Measurements from ENCODE around the gene CLDN12. TPM values are rescaled to one million over a fixed set of nuclear protein-coding genes. Genes with fewer than 3 reads are reported as not detected.

The CLDN12 gene
- total RNA-seq, 2 experiments from 2014 or later, result 3.9 to 4.3 TPM

- Mint-ChIP-seq H3K9me3 (peaks cover 4% of the 10 kb centered on the region), H3K27ac (no peak overlapping the region), H3K36me3 (ENCODE audit: low read depth) (peaks cover 48% of the 10 kb centered on the region), H3K27me3 (no peaks in the 10 kb centered on the region), H3K4me1 (ENCODE audit: low read depth) (no peaks in the 10 kb centered on the region), H3K4me3 (no peak overlapping the region)
- intact Hi-C loops (cut with micrococcal nuclease), result no loop called here
- POLR2A ChIA-PET, result no interaction called here
- no peak for DNase-seq
- TF ChIP-seq, protein P1, sequence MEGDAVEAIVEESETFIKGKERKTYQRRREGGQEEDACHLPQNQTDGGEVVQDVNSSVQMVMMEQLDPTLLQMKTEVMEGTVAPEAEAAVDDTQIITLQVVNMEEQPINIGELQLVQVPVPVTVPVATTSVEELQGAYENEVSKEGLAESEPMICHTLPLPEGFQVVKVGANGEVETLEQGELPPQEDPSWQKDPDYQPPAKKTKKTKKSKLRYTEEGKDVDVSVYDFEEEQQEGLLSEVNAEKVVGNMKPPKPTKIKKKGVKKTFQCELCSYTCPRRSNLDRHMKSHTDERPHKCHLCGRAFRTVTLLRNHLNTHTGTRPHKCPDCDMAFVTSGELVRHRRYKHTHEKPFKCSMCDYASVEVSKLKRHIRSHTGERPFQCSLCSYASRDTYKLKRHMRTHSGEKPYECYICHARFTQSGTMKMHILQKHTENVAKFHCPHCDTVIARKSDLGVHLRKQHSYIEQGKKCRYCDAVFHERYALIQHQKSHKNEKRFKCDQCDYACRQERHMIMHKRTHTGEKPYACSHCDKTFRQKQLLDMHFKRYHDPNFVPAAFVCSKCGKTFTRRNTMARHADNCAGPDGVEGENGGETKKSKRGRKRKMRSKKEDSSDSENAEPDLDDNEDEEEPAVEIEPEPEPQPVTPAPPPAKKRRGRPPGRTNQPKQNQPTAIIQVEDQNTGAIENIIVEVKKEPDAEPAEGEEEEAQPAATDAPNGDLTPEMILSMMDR (IDR thresholded peaks at IDR 0.05), result no peak
- ATAC-seq, result no peak
- CTCF ChIA-PET, result no interaction called here
Observed at GRCh38 chr7:90387470-90388240, 15.6 kb upstream of the CLDN12 start.

GRCh38 chr7:90390926-90391325 is 12.3 kb upstream of the CLDN12 start:
- intact Hi-C loops (cut with micrococcal nuclease), result no loop called here
- ChIA-PET POLR2A (no interaction called here), CTCF (interaction anchor here (0.8 to 1.1 kb wide), 3 partner anchors 13 to 40 kb away, joined by 3 read pairs; no protein-coding TSS in a partner anchor)
- H3K27me3 Mint-ChIP-seq, result no peaks in the 10 kb centered on the region
- no peak overlapping the region for H3K27ac Mint-ChIP-seq
- H3K4me3 Mint-ChIP-seq, result no peak overlapping the region
- H3K36me3 Mint-ChIP-seq (ENCODE audit: low read depth), result peaks cover 31% of the 10 kb centered on the region
- TF ChIP-seq, protein P1 (IDR thresholded peaks at IDR 0.05), result no peak
- peaks cover 16% of the 10 kb centered on the region for H3K9me3 Mint-ChIP-seq
- no peaks in the 10 kb centered on the region for H3K4me1 Mint-ChIP-seq (ENCODE audit: low read depth)
- no peak for DNase-seq
- no peak for ATAC-seq

- Mint-ChIP-seq H3K27me3 (no peaks in the 10 kb centered on the region), H3K27ac (no peak overlapping the region), H3K4me1 (ENCODE audit: low read depth) (no peaks in the 10 kb centered on the region), H3K4me3 (no peak overlapping the region), H3K9me3 (peaks cover 21% of the 10 kb centered on the region), H3K36me3 (ENCODE audit: low read depth) (peaks cover 26% of the 10 kb centered on the region)
- CTCF ChIA-PET, result interaction anchor here (0.8 kb wide), 1 partner anchor 45 kb away, joined by 3 read pairs; no protein-coding TSS in a partner anchor
- POLR2A ChIA-PET, result no interaction called here
- ATAC-seq (no peak), DNase-seq (no peak)
- intact Hi-C loops (cut with micrococcal nuclease), result no loop called here
- TF ChIP-seq, protein P1 (IDR thresholded peaks at IDR 0.05), result no peak
Observed at GRCh38 chr7:90391488-90391887, 11.8 kb upstream of the CLDN12 start.

- no peaks in the 10 kb centered on the region for H3K4me1 Mint-ChIP-seq (ENCODE audit: low read depth)
- ChIA-PET CTCF (interaction anchor here (1.0 kb wide), 1 partner anchor 32 kb away, joined by 3 read pairs; no protein-coding TSS in a partner anchor), POLR2A (no interaction called here)
- TF ChIP-seq, protein P1 (IDR thresholded peaks at IDR 0.05), result no peak
- DNase-seq (no peak), ATAC-seq (no peak)
- H3K27me3 Mint-ChIP-seq, result no peaks in the 10 kb centered on the region
- peaks cover 46% of the 10 kb centered on the region for H3K9me3 Mint-ChIP-seq
- intact Hi-C loops (cut with micrococcal nuclease), result no loop called here
- H3K4me3 Mint-ChIP-seq, result no peak overlapping the region
- H3K27ac Mint-ChIP-seq, result no peak overlapping the region
- H3K36me3 Mint-ChIP-seq (ENCODE audit: low read depth), result peaks cover 11% of the 10 kb centered on the region
Observed at GRCh38 chr7:90396420-90396819, 6.8 kb upstream of the CLDN12 start.

DNA sequence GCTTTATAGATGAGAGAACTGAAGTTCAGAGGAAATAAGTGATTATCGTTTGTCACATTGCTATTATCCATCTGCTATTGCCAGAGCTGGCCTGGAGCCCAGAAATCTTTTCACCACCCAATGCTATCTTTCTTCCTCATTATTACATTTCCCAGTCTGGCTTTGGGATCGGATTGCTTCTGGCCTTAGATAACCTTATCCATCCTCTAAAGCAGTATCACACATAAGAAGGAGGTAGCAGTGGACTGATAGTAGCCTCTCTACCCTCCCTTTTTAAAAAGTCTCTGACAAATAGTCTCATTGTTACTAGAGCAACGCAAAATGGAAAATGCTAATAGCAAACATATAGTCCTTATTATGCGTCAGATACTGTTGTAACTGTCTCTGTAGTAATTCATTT is 1.3 kb upstream of the CLDN12 start:
- DNase-seq, result no peak
- H3K27me3 Mint-ChIP-seq, result no peaks in the 10 kb centered on the region
- peaks cover 11% of the 10 kb centered on the region for H3K4me1 Mint-ChIP-seq (ENCODE audit: low read depth)
- ChIA-PET CTCF (no interaction called here), POLR2A (interaction anchor here (1.2 kb wide), 1 partner anchor 56 kb away, joined by 3 read pairs; no protein-coding TSS in a partner anchor)
- ATAC-seq, result no peak
- TF ChIP-seq, protein P1 (IDR thresholded peaks at IDR 0.05), result no peak
- peaks cover 2% of the 10 kb centered on the region for H3K36me3 Mint-ChIP-seq (ENCODE audit: low read depth)
- H3K9me3 Mint-ChIP-seq, result peaks cover 25% of the 10 kb centered on the region
- no peak overlapping the region for H3K4me3 Mint-ChIP-seq
- H3K27ac Mint-ChIP-seq, result no peak overlapping the region
- intact Hi-C loops (cut with micrococcal nuclease), result loop anchor here (5.0 kb wide), 1 partner anchor 55 kb away; the partner anchor contains the start of gene GTPBP10

Data from activated CD8-positive, alpha-beta T cell treated with anti-CD3 and anti-CD28 coated beads for 36 hours (primary cell).